HG03025 (cell line): ENCODE data around the gene CXCL6.

ENCODE experiments used
- ATAC-seq: cut with Tn5 transposase; IDR thresholded peaks from one replicate; pipeline ENCODE4 v1.9.1; 2021; ENCODE audit warnings: mild to moderate bottlenecking, moderate library complexity; ENCODE audit not compliant: unreplicated experiment, low FRiP score

CXCL6 gene

GRCh38 chr4:73865431-73866096, 29.1 kb downstream of the CXCL6 start:
- ATAC-seq, result no peak

- ATAC-seq, result no peak
These were observed 29.8 kb downstream of the CXCL6 start for GRCh38 chr4:73866246-73866645.

- ATAC-seq, result no peak
These were observed 31.3 kb downstream of the CXCL6 start for GRCh38 chr4:73867783-73868182.

- no peak for ATAC-seq
These were observed 32.0 kb downstream of the CXCL6 start for GRCh38 chr4:73868206-73869129.

- ATAC-seq, result no peak
These were observed 32.9 kb downstream of the CXCL6 start, which contains the start of gene CXCL1 for GRCh38 chr4:73869130-73870055. CXCL1 (plus strand) TSS chr4:73869393; CDS start chr4:73869471, 78 bp downstream.

GRCh38 chr4:73870260-73870659, 33.8 kb downstream of the CXCL6 start:
- no peak for ATAC-seq

GRCh38 chr4:73870768-73871167, 34.3 kb downstream of the CXCL6 start:
- ATAC-seq, result no peak

- no peak for ATAC-seq
These were observed 35.2 kb downstream of the CXCL6 start for GRCh38 chr4:73871511-73872310.

- no peak for ATAC-seq
These were observed 36.0 kb downstream of the CXCL6 start for GRCh38 chr4:73872316-73873108.

GRCh38 chr4:73874386-73874785, 37.9 kb downstream of the CXCL6 start:
- no peak for ATAC-seq

- ATAC-seq, result no peak
These were observed 38.9 kb downstream of the CXCL6 start for GRCh38 chr4:73875401-73875800.

GRCh38 chr4:73883306-73883705, 46.8 kb downstream of the CXCL6 start:
- no peak for ATAC-seq

- no peak for ATAC-seq
These were observed 49.2 kb downstream of the CXCL6 start for GRCh38 chr4:73885574-73886267.
